NCI-H2029 (cell line): Measurements from ENCODE around the gene CAMK4.
"Not testable (repeated sequence)": the region's sequence is repeated elsewhere in the genome, so short reads cannot be mapped to it uniquely, and the experiment has no call there.

Source experiments
- DNase-seq: peaks from one replicate; lab custom pipeline; 2025; lab: John Stamatoyannopoulos, UW

Gene CAMK4

DNA sequence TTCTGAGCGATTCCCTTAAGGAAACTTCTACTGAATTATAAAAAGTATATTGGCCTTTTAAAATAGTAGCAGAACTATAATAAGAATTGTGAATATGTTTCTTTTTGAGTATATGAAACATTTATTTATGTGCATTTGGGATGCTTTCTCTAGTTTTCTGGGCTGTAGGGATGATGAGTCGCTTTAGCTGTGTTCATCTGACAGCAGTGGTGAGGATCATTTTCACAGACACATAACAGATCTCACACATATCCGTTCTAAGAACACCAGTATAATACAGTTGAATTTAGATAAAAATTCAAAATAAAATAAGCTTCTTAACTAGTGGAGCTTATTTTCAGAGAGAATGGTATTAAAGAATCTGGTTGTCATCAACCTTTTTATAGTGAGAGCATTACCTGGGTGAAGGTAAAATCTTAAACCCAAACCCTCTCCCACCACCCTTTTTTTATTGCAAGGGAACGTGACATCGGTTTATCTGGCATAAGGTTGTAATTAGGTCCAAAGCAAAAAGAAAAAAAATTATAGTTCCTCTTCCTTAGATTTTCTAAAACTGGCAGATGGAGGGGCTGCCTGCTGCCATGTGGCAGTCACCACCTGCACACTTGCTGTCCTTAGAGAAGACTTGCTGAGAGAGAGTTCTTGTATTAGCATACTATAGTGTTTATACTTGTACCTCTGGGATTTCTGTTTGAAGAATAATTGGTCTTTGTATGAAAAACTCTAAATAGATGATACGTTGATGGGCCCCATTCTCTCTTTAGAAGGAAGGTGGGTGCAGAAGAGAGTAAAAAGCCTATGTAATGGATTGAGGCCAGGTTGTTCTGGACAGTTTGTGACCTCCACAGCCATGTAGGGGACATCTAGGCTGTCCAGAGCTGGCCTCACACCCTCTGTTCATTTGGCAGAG lies 86.8 kb downstream of the CAMK4 start:
- DNase-seq = no peak

DNA sequence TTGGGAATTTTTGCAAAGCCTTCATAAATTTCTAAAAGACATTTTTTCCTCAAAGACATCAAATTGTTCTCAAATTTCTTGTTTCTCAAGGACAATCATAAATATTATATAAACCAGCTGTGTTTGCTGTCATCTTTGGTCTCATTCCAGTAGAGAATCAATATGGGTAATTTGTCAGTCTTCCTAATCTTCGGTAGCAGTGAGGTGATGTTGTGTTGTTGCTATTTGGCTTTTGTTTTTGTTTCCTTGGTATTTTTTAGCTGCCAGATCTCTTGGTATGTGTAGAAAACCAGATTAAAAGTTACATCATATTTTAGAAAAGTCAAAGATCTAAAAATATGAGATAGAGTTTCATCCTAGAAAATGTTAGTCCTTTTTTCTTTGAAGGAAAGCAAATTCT lies 87.5 kb downstream of the CAMK4 start:
- no peak for DNase-seq

DNA sequence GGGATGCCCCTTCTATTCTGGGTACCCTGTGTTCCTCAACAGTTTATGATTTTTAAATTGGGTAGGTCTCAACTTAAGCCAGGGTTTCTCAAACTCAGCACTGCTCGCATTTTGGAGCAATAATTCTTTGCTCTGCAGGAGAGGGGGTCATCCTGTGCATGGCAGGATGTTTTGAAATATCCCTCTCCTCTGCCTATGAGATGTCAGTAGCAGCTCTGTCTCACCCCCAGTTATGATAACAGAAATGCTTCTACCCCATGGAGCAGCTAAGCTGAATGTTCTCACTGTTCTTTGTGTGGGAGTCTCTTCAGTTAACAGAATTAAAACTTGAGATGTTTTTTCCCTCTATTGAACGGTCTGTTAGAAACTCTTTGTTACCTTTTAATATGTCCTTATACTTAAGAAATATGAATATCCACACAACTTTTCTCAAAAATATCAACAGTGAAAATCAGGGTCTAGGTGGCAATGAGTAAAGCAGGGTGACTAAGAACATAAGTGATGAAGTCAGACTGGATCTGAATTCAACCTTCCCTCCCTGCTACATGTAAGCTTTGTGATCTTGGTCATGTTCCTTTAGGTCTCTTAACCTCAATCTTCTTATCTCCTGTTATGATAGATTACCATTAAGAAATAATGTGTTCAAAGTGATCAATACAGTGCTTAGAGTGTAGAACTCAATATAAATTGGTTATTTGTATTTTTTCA lies 89.0 kb downstream of the CAMK4 start:
- DNase-seq = no peak

GRCh38 chr5:111320953-111321352 lies 96.8 kb downstream of the CAMK4 start:
- DNase-seq = no peak

DNA sequence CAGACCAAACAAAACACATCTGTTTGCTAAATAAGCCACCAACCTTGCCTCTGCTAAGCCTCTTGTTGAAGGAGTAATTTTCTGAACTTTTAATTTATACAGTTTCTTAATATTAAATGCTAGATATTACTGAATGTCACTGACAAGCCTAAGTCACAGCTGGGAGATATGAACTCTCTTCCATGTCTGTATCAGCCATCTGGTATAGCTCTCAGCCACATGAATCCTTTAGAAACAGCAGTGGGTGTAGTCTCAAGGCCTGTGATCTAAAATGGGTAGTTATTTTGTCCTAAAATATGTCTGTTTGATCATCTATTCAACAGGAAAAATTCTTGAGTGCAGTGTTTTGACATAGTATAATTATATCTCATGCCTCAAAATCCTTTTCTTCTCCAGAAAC lies 97.2 kb downstream of the CAMK4 start:
- no peak for DNase-seq

GRCh38 chr5:111326551-111326950 lies 102.4 kb downstream of the CAMK4 start:
- DNase-seq = no peak

DNA sequence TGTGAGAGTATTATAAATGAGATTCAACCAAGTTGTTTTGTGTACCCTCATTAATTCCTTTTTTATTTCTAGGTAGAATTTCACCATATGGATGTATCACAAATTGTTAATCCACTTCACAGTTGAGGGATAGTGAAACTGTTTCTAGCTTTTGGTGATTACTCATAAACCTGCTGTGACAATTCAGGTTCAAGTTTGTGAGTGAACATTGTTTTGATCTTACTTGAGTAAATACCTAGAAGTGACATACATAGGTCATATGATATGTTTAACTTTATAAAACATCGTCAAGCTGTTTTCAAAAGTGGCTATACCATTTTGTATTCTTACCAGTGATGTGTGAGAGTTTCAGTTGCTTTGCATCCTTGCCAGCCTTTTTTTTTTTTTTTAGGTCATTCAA lies 112.9 kb downstream of the CAMK4 start:
- DNase-seq = no peak

- no peak for DNase-seq
These were observed 113.5 kb downstream of the CAMK4 start for GRCh38 chr5:111337688-111338087.

- DNase-seq = no peak
These were observed 121.5 kb downstream of the CAMK4 start for GRCh38 chr5:111345731-111346130.

DNA sequence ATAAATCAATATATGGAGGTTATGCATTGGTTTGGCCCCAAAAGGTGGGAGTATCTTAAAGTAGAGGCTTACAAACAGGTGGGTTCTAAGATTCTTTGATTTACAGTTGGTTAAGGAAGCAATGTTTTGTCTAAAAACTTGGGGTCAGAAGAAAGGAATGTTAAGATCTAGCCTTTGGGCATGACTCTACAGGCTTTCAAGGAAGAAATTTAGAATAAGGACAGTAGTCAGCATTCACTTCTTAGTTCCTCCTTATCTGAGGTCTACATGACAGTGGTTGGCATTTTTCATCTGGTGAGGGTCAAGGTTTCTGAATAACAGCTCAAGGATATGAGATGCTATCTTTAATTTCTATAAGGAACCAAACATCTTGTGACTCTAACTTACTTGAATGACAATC lies 122.8 kb downstream of the CAMK4 start:
- no peak for DNase-seq

DNA sequence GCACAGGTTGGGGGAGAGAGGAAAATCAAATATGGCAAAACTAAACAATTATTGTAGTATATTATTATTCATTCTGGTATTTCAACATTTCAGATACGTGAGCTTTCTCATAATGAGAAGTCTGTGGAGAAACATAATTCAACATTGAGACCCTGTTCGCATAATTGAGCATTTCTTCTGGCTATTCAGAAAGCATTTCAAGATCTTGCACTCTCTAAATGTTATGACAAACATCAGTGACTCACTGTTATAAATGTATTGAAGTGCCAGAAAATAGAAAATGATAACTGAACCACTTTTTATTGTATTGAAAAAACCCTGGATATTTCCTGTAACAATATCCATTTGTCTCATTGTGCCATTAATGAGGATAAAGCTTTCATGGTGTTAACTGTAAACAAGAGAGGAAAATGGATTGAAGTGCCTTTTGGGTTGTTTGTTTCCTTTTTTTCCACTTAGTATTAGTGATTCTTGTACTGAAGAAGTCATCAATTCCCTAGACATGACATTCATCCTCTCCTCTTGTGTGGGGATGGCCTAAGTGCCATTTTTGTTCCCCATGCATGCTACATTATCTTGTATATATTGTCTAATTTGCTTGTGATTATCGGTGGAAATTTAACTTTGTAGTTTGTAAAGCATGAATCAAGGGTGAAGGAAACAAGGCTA lies 124.6 kb downstream of the CAMK4 start:
- no peak for DNase-seq

GRCh38 chr5:111349429-111349828 lies 125.2 kb downstream of the CAMK4 start:
- DNase-seq = no peak

DNA sequence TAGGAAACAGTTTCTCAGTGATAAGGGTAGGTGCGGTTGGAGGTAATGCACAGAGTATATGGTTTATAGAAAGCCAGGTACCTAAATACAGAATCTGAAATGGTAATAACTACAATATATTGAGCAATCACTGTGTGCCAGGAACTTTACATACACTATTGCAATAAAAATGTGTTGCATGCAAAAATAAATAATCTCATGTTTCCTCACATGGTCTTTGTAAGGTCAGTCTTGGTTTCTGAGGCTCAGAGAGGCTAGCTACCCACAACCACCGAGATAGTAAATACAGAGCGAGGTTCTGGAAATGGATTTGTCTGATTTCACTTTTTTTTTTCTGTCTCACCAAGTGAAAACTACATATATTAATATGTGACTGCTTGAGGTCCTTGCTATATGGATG lies 128.9 kb downstream of the CAMK4 start:
- DNase-seq = no peak

DNA sequence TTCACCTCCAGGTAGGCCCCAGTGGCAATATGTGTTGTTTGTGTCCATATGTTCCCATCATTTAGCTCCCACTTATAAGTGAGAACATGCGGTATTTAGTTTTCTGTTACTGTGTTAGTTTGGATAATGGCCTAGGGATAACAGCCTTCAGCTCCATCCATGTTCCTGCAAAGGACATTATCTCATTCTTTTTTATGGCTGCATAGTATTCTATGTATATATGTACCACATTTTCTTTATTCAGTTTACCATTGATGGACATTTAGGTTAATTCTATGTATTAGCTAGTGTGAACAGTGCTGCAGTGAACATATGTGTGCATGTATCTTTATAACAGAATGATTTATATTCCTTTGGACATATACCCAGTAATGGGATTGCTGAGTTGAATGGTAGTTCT lies 134.5 kb downstream of the CAMK4 start:
- DNase-seq = not testable (repeated sequence)

DNA sequence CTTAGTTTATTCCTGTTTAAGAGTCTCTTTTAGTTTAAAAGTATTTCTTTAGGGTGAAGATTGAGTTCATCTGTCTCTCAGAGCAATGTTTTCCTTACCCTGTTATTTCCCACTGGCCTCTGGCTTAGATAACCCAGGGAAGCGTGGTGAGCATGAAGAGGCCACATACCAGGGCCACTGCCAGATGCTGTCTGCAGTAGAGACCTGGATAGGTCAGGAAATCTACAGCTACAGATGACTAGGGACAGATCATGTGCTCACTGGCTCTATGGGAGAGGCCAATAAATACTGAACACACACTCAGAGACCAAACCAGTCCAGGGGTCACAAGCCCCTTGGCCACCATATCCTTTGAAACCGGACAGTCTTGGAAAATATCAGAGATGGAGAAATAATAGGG lies 136.0 kb downstream of the CAMK4 start:
- DNase-seq = no peak

GRCh38 chr5:111364992-111365391 lies 140.8 kb downstream of the CAMK4 start:
- no peak for DNase-seq

GRCh38 chr5:111366388-111366787 lies 142.2 kb downstream of the CAMK4 start:
- no peak for DNase-seq

GRCh38 chr5:111367115-111367514 lies 142.9 kb downstream of the CAMK4 start:
- no peak for DNase-seq

DNA sequence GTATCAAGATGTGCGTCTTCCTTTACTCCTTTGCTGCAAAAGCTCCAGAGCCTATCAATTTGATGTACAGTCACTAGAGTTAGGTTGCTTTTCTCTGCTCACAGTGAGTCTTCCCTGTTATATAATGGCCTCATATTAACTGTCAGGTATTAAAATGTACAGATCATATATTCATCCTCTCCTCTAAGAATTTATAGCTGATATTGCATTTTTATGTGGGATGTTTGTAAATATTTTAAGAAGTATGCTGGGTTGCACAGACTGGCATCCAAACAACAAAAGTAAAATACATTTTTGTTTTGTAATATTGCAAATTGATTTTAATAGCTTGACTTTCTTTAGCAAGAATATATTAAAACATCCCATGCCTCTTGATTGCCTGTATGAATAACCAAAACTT lies 148.6 kb downstream of the CAMK4 start:
- DNase-seq = no peak

- no peak for DNase-seq
These were observed 150.2 kb downstream of the CAMK4 start for GRCh38 chr5:111374380-111374779.

DNA sequence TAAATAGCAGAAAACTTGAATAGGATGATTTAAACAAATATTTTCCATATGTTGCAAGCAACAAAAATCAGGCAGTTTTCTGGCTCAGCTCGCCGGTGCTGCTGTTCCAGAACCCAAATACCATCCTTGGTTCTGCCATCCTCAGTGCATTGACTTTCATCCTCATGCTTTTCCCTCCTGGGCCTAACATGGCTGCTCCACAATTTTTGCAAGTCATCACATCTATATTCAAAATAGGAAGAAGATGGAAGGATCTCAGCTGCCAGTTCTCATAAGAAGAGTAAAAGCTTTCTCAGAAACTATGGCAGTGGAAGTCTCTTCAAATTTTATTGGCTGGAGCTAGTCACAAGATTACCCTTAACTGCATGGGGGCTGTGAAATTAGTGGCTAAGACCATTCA lies 151.5 kb downstream of the CAMK4 start:
- DNase-seq = no peak

DNA sequence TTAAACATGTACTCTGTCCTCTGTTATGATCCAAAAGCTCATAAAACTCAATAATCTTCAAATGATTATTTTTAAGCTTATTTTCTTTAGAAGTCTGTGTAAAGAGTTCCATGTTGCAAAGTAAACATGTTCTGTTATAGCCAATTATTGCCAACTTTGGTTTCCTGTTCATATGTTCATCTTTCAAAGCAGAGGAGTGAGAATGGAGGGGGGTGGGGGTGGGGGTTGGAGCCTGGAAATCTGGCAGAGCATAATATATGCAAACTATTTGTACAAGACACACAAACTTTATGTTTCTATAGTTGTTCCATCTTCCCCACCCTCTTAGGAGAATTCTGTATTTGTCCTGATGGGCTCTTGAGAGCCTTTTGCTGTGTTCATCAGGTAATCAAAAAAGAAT lies 153.1 kb downstream of the CAMK4 start:
- DNase-seq = no peak

DNA sequence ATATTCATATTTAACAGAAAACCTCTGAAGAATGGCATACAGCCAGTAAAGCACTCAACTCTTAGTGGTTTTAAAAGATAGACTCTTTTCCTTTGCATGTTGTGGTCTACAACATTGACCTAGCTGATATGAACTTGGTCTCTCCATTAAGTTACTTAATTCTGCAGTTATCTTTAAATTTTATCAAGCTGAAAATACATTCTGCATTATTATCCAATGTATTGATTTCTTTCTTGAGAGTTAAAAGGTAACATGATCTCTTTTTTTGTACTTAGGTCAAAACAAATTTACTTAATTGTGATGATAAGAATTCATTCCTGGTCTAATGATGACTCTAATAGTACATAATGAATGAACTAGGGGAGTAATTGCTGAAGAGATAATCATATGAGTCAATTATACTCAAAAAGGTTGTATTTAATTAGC lies 155.2 kb downstream of the CAMK4 start:
- no peak for DNase-seq
